HFF-Myc (cell line): ENCODE data around the gene SLC20A1.

Experiments
- DNase-seq: peaks from one replicate; pipeline ENCODE4 v3.0.0-alpha.2; 2011; ENCODE audit warnings: low read depth; ENCODE audit errors: extremely low read depth
- H3K4me3 ChIP-seq: replicated peaks from 2 replicates; pipeline ENCODE4 v1.5.1; 2011; ENCODE audit warnings: low read depth, mild to moderate bottlenecking, control low read depth, low read length
- TF ChIP-seq, protein P1 (sequence below): IDR thresholded peaks from 2 replicates; pipeline ENCODE4 v1.5.1; 2012; ENCODE audit warnings: mild to moderate bottlenecking, low read depth, low read length, control low read depth; ENCODE audit errors: missing control alignments

The SLC20A1 gene

GRCh38 chr2:112683550-112684414 lies 38.0 kb downstream of the SLC20A1 start:
- TF ChIP-seq, protein P1, sequence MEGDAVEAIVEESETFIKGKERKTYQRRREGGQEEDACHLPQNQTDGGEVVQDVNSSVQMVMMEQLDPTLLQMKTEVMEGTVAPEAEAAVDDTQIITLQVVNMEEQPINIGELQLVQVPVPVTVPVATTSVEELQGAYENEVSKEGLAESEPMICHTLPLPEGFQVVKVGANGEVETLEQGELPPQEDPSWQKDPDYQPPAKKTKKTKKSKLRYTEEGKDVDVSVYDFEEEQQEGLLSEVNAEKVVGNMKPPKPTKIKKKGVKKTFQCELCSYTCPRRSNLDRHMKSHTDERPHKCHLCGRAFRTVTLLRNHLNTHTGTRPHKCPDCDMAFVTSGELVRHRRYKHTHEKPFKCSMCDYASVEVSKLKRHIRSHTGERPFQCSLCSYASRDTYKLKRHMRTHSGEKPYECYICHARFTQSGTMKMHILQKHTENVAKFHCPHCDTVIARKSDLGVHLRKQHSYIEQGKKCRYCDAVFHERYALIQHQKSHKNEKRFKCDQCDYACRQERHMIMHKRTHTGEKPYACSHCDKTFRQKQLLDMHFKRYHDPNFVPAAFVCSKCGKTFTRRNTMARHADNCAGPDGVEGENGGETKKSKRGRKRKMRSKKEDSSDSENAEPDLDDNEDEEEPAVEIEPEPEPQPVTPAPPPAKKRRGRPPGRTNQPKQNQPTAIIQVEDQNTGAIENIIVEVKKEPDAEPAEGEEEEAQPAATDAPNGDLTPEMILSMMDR, result no peak
- no peak for DNase-seq
- H3K4me3 ChIP-seq, result no peak overlapping the region

DNA sequence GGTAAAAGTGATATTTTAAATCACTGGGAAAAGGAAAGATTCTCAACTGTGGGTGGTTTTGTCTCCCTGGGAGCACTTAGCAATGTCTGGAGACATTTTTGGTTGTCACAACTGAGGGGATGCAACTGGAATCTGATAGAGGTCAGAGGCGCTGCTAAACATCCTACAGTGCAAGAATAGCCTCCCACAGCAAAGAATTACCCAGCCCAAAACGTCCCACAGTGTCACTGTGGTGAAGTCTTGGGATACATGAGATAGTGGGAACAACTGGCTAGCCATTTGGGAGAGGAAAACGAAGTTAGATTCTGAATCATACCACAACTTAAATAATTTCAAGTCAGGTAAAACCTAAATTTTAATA lies 38.7 kb downstream of the SLC20A1 start:
- no peak overlapping the region for H3K4me3 ChIP-seq
- no peak for DNase-seq
- TF ChIP-seq, protein P1, result no peak

DNA sequence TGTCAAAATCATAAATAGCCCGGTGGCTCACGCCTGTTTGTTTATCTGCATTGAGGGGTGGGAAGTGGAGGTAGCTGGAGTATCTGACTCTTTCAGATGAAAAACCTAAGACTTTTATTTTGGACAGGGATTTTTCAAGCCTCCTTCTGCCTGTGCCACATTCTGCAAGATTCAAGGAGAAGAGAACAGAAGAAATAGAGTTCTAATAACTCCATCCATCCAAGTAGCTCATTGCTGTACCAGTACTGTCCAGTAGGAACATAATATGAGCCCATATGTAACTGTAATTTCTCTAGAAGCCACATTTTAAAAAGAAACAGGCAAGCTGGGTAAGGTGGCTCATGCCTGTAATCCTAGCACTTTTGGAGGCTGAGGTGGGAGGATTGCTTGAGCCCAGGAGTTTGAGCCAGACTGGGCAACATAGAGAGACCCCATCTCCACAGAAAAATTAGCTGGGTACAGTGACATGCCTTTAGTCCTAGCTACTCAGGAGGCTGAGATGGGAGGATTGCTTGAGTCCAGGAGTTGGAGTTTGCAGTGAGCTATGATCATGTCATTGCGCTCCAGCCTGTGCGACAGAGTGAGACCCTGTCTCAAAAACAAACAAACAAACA lies 39.6 kb downstream of the SLC20A1 start:
- DNase-seq, result no peak
- no peak overlapping the region for H3K4me3 ChIP-seq
- TF ChIP-seq, protein P1, result no peak

GRCh38 chr2:112686348-112687217 lies 40.8 kb downstream of the SLC20A1 start:
- TF ChIP-seq, protein P1, result no peak
- H3K4me3 ChIP-seq, result no peak overlapping the region
- no peak for DNase-seq

DNA sequence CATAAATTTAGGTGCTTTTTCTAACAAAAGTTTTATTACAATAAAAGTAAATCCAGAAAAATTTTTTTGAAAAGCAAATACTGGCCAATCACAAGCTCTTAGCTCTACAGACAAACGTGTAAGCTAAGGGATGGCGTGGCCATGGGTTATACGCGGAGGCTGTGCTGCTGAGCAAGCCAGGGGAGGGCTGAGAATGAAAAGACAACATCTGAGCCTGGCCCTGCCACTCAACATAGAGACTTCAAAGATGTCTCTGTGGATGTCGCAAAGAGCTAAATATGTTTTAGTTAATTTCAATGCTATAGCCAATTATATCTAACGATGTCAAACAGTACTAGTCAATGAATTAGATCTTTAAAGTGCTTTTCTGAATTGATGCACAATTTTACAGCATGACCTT lies 41.8 kb downstream of the SLC20A1 start:
- DNase-seq, result no peak

More for the DNA sequence above, 41.8 kb downstream of the SLC20A1 start:
- TF ChIP-seq, protein P1, result no peak
- H3K4me3 ChIP-seq, result no peak overlapping the region
